GM21381 (cell line): ENCODE results near the gene ST3GAL4.

ENCODE experiments used
- ATAC-seq: cut with Tn5 transposase; IDR thresholded peaks from one replicate; pipeline ENCODE4 v1.9.1; 2021; ENCODE audit warnings: mild to moderate bottlenecking, moderate library complexity; ENCODE audit not compliant: unreplicated experiment

Gene ST3GAL4

GRCh38 chr11:126329644-126330211 is 25.8 kb upstream of the ST3GAL4 start:
- no peak for ATAC-seq

- ATAC-seq = no peak
Observed at GRCh38 chr11:126331286-126331685, 24.2 kb upstream of the ST3GAL4 start.

GRCh38 chr11:126332221-126332711 is 23.2 kb upstream of the ST3GAL4 start:
- ATAC-seq = no peak

- no peak for ATAC-seq
Observed at GRCh38 chr11:126333142-126333541, 22.3 kb upstream of the ST3GAL4 start.

- ATAC-seq = no peak
Observed at GRCh38 chr11:126334659-126335462, 20.6 kb upstream of the ST3GAL4 start.

GRCh38 chr11:126335463-126335760 is 20.1 kb upstream of the ST3GAL4 start:
- ATAC-seq = no peak

- ATAC-seq = no peak
Observed at GRCh38 chr11:126336138-126336541, 19.3 kb upstream of the ST3GAL4 start.

GRCh38 chr11:126336671-126337101 is 18.8 kb upstream of the ST3GAL4 start:
- no peak for ATAC-seq

GRCh38 chr11:126337126-126337473 is 18.4 kb upstream of the ST3GAL4 start:
- ATAC-seq = no peak

- no peak for ATAC-seq
Observed at GRCh38 chr11:126337474-126338241, 17.8 kb upstream of the ST3GAL4 start.

- no peak for ATAC-seq
Observed at GRCh38 chr11:126338346-126339055, 17.0 kb upstream of the ST3GAL4 start.

- ATAC-seq = no peak
Observed at GRCh38 chr11:126339073-126339862, 16.2 kb upstream of the ST3GAL4 start.

- no peak for ATAC-seq
Observed at GRCh38 chr11:126339863-126340434, 15.5 kb upstream of the ST3GAL4 start.

GRCh38 chr11:126340960-126341606 is 14.4 kb upstream of the ST3GAL4 start:
- no peak for ATAC-seq

GRCh38 chr11:126341760-126342161 is 13.7 kb upstream of the ST3GAL4 start:
- ATAC-seq = no peak

- ATAC-seq = no peak
Observed at GRCh38 chr11:126343051-126343450, 12.4 kb upstream of the ST3GAL4 start.

GRCh38 chr11:126344141-126345080 is 11.1 kb upstream of the ST3GAL4 start:
- no peak for ATAC-seq

GRCh38 chr11:126345283-126345682 is 10.2 kb upstream of the ST3GAL4 start:
- no peak for ATAC-seq
